Measurements from ENCODE around the gene TRIOBP. TPM values are rescaled to one million over a fixed set of nuclear protein-coding genes. Genes with fewer than 3 reads are reported as not detected.

Gene TRIOBP
- total RNA-seq, 4 donors from 2014 or later: 58.6 to 71.6 (median 64.3) TPM

DNA sequence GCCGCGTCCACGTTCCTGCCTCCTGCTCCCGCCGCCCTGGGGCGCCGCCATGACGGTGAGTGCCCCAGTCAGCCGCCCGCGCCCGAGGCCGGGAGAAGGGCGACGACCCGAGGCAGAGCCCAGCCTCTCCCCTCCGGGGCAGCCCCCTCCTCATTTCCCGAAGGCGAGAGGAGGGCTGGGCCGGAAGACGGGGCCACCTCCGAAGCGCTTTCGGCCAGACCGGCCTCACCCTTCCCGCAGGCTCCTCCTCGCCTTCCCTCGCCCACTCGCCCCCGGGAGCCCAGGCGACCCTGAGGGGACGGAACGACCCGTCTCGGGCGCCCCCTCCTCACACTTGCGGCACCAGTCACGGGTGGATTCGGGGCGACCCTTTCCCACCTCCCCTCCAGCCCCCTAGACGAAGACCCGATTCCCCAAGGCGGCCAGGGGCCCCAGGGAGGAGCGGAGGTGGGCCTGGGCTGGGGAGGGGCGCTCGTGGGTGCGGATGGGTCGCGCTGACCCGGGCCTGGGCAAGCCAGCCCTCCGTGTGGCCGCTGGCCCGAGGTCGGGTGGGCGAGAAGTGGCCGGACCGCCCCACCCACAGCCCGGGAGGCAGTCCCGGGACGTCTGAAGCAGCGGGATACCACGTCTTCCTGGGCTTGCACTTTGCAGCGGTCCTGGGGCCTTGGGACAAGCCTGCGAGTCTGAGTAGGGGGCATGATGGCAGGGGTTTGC lies 49.7 kb downstream of the TRIOBP start:
- H3K27ac ChIP-seq: peak overlapping the region; percentile 96
- no peaks in the 10 kb centered on the region for H3K27me3 ChIP-seq
- no peak for TF ChIP-seq POLR2A (IDR thresholded peaks at IDR 0.05)
- TF ChIP-seq, protein P1, sequence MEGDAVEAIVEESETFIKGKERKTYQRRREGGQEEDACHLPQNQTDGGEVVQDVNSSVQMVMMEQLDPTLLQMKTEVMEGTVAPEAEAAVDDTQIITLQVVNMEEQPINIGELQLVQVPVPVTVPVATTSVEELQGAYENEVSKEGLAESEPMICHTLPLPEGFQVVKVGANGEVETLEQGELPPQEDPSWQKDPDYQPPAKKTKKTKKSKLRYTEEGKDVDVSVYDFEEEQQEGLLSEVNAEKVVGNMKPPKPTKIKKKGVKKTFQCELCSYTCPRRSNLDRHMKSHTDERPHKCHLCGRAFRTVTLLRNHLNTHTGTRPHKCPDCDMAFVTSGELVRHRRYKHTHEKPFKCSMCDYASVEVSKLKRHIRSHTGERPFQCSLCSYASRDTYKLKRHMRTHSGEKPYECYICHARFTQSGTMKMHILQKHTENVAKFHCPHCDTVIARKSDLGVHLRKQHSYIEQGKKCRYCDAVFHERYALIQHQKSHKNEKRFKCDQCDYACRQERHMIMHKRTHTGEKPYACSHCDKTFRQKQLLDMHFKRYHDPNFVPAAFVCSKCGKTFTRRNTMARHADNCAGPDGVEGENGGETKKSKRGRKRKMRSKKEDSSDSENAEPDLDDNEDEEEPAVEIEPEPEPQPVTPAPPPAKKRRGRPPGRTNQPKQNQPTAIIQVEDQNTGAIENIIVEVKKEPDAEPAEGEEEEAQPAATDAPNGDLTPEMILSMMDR (IDR thresholded peaks at IDR 0.05): no peak
- no peak for TF ChIP-seq POLR2AphosphoS5 (IDR thresholded peaks at IDR 0.05)
- no peak for TF ChIP-seq EP300 (IDR thresholded peaks at IDR 0.05)
- peak overlapping the region; percentile 91 for H3K4me3 ChIP-seq
- no peaks in the 10 kb centered on the region for H3K9me3 ChIP-seq
- no peaks in the 10 kb centered on the region for H3K36me3 ChIP-seq
- 0% methylated on average over 15 of the region's 64 CpGs for WGBS
- DNase-seq (ENCODE audit: low spot score in 2 of 2): no peak
- H3K4me1 ChIP-seq: peaks cover 79% of the 10 kb centered on the region

GRCh38 chr22:37747080-37747714 lies 50.3 kb downstream of the TRIOBP start:
- Histone ChIP-seq H3K4me1 (peaks cover 80% of the 10 kb centered on the region), H3K9me3 (no peaks in the 10 kb centered on the region)

GRCh38 chr22:37747715-37748100 lies 50.9 kb downstream of the TRIOBP start:
- Histone ChIP-seq H3K9me3 (no peaks in the 10 kb centered on the region), H3K36me3 (no peaks in the 10 kb centered on the region), H3K4me3 (peak overlapping the region; percentile 91), H3K27me3 (no peaks in the 10 kb centered on the region), H3K4me1 (peaks cover 80% of the 10 kb centered on the region), H3K27ac (peak overlapping the region; percentile 96)
- DNase-seq (ENCODE audit: low spot score in 2 of 2): no peak
- WGBS: 26% methylated on average over 6 of the region's 8 CpGs
- TF ChIP-seq, protein P1 (IDR thresholded peaks at IDR 0.05): no peak
- no peak for TF ChIP-seq POLR2A (IDR thresholded peaks at IDR 0.05)
- TF ChIP-seq POLR2AphosphoS5 (IDR thresholded peaks at IDR 0.05): no peak

More at GRCh38 chr22:37747080-37747714, 50.3 kb downstream of the TRIOBP start:
- WGBS: 13% methylated on average over 3 of the region's 16 CpGs
- Histone ChIP-seq H3K4me3 (peak overlapping the region; percentile 91), H3K27ac (peak overlapping the region; percentile 96), H3K27me3 (no peaks in the 10 kb centered on the region), H3K36me3 (no peaks in the 10 kb centered on the region)
- no peak for DNase-seq (ENCODE audit: low spot score in 2 of 2)
- TF ChIP-seq POLR2A (IDR thresholded peaks at IDR 0.05) (no peak), POLR2AphosphoS5 (IDR thresholded peaks at IDR 0.05) (no peak), EP300 (IDR thresholded peaks at IDR 0.05) (no peak)
- TF ChIP-seq, protein P1 (IDR thresholded peaks at IDR 0.05): no peak

- H3K27ac ChIP-seq: peak overlapping the region; percentile 96
- TF ChIP-seq POLR2AphosphoS5 (IDR thresholded peaks at IDR 0.05) (no peak), EP300 (IDR thresholded peaks at IDR 0.05) (no peak), POLR2A (IDR thresholded peaks at IDR 0.05) (no peak)
- TF ChIP-seq, protein P1 (IDR thresholded peaks at IDR 0.05): no peak
- no peaks in the 10 kb centered on the region for H3K9me3 ChIP-seq
- no peak overlapping the region for H3K4me3 ChIP-seq
- H3K27me3 ChIP-seq: no peaks in the 10 kb centered on the region
- H3K36me3 ChIP-seq: peaks cover 2% of the 10 kb centered on the region
- peaks cover 85% of the 10 kb centered on the region for H3K4me1 ChIP-seq
- WGBS: 75% methylated on average over 8 of the region's 8 CpGs
- no peak for DNase-seq (ENCODE audit: low spot score in 2 of 2)
Measured at GRCh38 chr22:37748659-37749058, 51.8 kb downstream of the TRIOBP start.

DNA sequence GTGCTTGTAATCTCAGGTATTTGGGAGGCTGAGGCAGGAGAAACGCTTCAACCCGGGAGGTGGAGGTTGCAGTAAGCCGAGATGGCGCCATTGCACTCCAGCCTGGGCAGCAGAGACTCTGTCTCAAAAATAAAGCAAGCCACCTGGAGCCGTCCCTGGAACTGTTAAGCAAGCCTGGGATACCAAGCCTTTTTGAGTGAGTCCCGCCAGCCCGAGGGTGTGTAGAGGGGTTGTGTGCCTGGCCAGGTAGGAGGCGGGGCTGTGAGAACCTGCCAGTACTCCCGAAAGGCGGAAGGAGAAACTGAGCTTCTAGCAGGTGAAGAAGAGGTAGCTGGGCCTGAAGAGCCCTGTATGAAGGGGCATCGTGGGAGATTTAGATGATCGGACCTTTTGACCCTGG lies 52.4 kb downstream of the TRIOBP start:
- Histone ChIP-seq H3K4me1 (peaks cover 87% of the 10 kb centered on the region), H3K4me3 (no peak overlapping the region), H3K27me3 (no peaks in the 10 kb centered on the region), H3K9me3 (no peaks in the 10 kb centered on the region), H3K27ac (peak overlapping the region; percentile 96), H3K36me3 (peaks cover 8% of the 10 kb centered on the region)
- 60% methylated on average over 12 of the region's 12 CpGs for WGBS
- DNase-seq (ENCODE audit: low spot score in 2 of 2): no peak
- TF ChIP-seq POLR2A (IDR thresholded peaks at IDR 0.05): no peak
- TF ChIP-seq, protein P1 (IDR thresholded peaks at IDR 0.05): no peak
- no peak for TF ChIP-seq POLR2AphosphoS5 (IDR thresholded peaks at IDR 0.05)

All from suprapubic skin (tissue), 4 donors.